OCI-LY1 (cell line): ENCODE data around the gene PRRC2C.

Experiments used
- CTCF ChIP-seq: fragments of 200-600 bp; sonication (generic), shearing (Covaris generic); IDR thresholded peaks from 2 replicates; pipeline ENCODE4 v1.5.1; 2017; ENCODE audit warnings: mild to moderate bottlenecking, antibody characterized with exemption, low read length, moderate library complexity, mixed read lengths
- EZH2 ChIP-seq: fragments of 200-600 bp; sonication (generic), shearing (Covaris generic); IDR thresholded peaks from 2 replicates; pipeline ENCODE4 v1.8.0; 2017; ENCODE audit warnings: borderline replicate concordance, mixed run types, mild to moderate bottlenecking, antibody characterized with exemption, low read length, moderate library complexity, mixed read lengths

GRCh38 chr1:171623651-171624331, 138.5 kb downstream of the PRRC2C start:
- TF ChIP-seq CTCF: no peak
- TF ChIP-seq EZH2: no peak
